ENCODE results near the gene ZBTB46.

GRCh38 chr20:63863021-63863797 is 32.1 kb upstream of the ZBTB46 start:
- TF ChIP-seq, protein P1, sequence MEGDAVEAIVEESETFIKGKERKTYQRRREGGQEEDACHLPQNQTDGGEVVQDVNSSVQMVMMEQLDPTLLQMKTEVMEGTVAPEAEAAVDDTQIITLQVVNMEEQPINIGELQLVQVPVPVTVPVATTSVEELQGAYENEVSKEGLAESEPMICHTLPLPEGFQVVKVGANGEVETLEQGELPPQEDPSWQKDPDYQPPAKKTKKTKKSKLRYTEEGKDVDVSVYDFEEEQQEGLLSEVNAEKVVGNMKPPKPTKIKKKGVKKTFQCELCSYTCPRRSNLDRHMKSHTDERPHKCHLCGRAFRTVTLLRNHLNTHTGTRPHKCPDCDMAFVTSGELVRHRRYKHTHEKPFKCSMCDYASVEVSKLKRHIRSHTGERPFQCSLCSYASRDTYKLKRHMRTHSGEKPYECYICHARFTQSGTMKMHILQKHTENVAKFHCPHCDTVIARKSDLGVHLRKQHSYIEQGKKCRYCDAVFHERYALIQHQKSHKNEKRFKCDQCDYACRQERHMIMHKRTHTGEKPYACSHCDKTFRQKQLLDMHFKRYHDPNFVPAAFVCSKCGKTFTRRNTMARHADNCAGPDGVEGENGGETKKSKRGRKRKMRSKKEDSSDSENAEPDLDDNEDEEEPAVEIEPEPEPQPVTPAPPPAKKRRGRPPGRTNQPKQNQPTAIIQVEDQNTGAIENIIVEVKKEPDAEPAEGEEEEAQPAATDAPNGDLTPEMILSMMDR (conservative IDR thresholded peaks at IDR 0.05; ENCODE audit: low read depth, low read length) = no peak
- TF ChIP-seq EZH2 (IDR thresholded peaks at IDR 0.05; ENCODE audit: borderline replicate concordance, low read depth, low read length, poor library complexity, severe bottlenecking) = no peak

Measured in A673 (cell line).